HS-27A (cell line): Measurements from ENCODE around the gene POU2F3.

ENCODE experiments used
- DNase-seq: peaks from one replicate; pipeline ENCODE4 v3.0.0-alpha.2; 2012; ENCODE audit warnings: low read depth, missing footprints

POU2F3 gene

DNA sequence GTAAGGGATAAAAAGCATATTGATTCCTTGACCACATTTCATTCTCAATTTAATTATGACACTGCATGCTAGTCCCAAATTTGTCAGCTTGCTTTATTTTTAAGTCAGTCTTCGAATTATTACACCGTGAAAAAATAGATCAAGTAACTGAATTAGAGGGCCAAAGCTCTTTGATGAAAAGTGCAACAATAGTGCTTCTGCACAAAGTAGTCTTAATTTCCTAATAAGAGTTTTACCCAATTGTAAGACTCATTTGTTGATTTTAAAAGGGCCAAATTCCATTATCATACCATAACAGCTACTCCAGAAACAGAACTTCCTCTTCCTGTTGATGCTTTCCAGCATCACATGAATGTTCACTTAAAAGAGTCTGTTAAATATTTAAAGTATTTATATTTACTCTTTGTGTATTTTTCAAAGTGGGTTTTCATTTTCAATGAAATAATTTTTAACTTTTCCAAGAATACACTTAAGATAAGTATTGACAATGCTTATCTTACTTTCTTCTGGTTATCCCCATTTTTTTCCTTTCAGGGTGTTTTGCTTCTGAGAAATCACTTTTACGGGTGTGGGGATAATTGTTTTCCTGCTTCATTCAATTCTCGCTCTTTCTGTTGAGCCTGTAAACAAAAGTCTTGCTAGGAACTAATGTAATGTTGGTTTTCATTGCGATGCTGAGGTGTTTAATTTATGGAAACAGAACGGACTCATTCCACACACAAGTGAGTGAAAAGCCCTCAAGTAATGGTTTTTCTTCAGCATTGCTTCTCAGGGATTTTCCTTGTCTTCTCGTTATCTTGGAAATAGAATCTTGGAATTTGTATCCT, 98.4 kb downstream of the POU2F3 start:
- no peak for DNase-seq

GRCh38 chr11:120339394-120339890, 99.5 kb downstream of the POU2F3 start:
- DNase-seq, result no peak

DNA sequence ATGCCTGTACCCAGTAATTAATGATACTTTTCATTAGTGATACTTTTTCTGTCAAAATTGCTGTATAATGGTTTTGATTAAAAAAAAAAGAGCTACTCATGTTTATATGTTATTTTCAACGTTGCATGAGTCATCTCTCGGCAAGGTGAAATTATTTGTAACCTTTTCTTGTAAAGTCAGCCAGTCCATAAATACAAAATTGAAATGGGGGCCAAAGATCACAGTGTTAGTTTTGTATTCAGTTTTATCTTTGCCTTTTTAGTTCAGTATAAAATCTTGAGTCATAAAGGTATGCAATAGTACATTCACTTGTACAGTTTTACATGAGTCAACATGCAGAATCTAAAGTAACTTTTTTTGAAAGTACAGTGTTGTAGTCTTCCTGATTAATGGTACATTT, 100.6 kb downstream of the POU2F3 start:
- DNase-seq, result no peak

- no peak for DNase-seq
Observed at GRCh38 chr11:120342226-120342625, 102.3 kb downstream of the POU2F3 start.

DNA sequence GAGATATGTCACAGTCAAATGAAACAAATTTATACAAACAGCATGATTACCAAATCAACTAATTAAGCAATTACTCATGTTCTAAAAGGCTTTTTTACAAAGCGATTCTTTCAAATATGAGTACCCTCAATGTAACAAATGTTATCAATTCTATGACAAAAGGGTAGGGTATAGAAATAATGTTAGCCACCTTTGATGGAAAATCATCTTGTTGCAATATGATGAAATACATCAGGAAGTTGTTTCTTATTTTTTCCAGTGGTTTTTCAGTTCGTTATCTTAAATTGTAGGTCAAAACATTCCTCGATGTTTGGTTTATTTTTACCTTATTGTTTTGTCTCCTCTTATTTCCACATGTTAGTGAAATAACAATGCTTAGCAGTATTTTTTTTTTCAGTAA, 102.7 kb downstream of the POU2F3 start:
- DNase-seq, result no peak

- no peak for DNase-seq
Observed at GRCh38 chr11:120343429-120343828, 103.5 kb downstream of the POU2F3 start.

- no peak for DNase-seq
Observed at GRCh38 chr11:120344302-120345004, 104.5 kb downstream of the POU2F3 start.

DNA sequence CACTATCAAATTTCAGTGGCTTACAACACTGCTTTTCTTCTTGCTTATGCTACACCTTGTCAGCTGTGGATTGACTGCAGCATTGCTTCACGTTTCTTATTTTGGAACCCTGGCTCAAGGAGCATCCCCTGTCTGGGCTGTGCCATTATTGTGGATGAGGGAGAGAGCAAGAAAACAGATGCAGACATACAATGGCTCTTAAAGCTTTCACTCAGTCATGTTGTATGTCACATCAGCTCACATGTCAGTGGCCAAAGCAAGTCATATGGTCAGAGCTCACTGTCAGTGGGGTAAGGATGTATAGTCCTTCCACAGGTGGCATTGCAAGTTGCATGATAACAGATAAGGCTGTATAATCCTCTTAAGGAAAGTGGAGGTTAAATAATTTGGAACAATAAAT, 106.3 kb downstream of the POU2F3 start:
- DNase-seq, result no peak

DNA sequence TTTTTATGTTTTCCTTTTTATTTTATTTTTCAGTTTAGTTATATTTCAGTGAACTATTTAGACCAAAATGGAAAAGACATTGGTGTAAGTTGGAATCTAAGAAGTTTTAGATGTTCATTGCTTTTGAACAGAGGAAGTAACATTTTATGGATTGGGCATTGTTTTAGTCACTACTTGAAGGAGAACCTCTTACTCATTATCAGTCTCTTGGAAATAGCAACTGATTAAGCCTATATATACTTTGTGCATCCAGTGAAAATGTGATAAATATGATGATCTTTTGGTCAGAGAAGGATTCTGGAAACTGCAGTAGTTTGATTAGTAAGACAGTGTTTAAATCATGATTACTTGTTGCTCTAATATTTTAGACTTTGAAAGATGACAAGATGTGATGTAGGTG, 110.7 kb downstream of the POU2F3 start:
- DNase-seq, result no peak

- DNase-seq, result no peak
Observed at GRCh38 chr11:120352405-120352804, 112.5 kb downstream of the POU2F3 start.

GRCh38 chr11:120354068-120354467, 114.1 kb downstream of the POU2F3 start:
- no peak for DNase-seq

GRCh38 chr11:120354779-120355178, 114.8 kb downstream of the POU2F3 start:
- DNase-seq, result no peak

DNA sequence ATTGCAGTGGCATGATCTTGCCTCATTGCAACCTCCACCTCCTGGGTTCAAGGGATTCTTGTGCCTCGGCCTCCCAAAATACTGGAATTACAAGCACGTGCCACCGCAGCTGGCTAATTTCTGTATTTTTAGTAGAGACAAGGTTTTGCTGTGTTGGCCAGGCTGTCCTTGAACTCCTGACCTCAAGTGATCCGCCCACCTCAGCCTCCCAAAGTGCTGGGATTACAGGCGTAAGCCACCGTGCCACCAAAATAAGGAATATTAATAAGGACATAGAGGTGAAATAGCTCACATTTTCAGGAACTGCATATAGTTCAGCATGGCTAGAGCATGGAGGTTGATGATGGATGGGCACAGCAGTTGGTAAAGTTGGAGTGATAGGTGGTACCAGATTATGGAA, 117.7 kb downstream of the POU2F3 start:
- DNase-seq, result no peak

DNA sequence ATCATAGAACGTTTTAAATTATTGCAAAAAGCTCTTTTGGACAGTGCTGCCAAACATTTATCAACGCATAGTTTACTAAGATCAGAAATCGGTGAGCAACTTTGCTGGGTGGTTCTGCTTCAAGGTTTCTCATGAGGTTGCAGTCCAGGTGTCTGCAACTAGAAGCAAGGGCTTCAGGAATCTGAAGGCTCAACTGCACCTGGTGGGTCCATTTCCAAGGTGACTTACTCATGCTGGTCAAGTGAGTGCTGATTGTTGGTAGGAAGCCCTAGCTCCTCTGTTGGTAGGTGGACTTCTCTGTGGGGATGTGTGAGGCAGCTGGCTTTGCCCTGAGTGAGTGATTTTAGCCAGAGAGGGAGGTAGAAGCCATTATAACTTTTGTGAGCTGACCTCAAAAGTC, 118.8 kb downstream of the POU2F3 start:
- DNase-seq, result no peak

GRCh38 chr11:120363436-120363835, 123.5 kb downstream of the POU2F3 start:
- no peak for DNase-seq

DNA sequence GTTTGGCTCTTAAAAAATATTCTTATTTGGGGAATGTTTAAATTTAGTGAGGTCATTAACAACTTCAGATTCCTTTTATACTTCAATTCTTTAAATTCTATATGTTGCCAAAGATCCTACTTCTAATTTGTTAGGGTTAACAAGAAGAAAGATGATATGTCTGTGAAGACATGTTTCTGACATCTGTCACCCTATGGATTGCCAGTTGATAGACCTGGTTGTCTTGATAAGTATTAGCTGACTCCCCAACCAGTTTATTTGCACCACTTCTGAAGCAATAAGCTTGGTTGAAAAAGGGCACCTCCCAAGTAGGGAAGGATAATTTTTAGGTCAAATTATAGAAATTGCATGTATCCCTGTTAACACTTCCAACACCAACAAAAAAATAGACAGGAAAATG, 125.6 kb downstream of the POU2F3 start:
- DNase-seq, result no peak
